ENCODE data around the gene AP4M1. TPM values are rescaled to one million over a fixed set of nuclear protein-coding genes. Genes with fewer than 3 reads are reported as not detected.

The AP4M1 gene
- total RNA-seq, 2 donors from 2014 or later: 12.2 to 12.4 TPM

- no peaks in the 10 kb centered on the region for H3K36me3 ChIP-seq
- H3K4me3 ChIP-seq: peak within 1 kb of the TSS; percentile 75
- no peaks in the 10 kb centered on the region for H3K27me3 ChIP-seq
- H3K4me1 ChIP-seq: peaks cover 0 to 19% of the 10 kb centered on the region in 2 donors
- peak within 1 kb of the TSS; percentile 88 for H3K27ac ChIP-seq
- no peak for TF ChIP-seq CTCF (IDR thresholded peaks at IDR 0.05)
- no peaks in the 10 kb centered on the region for H3K9me3 ChIP-seq
- peak; percentile 95 for DNase-seq (ENCODE audit: low spot score)
These were observed 17.9 kb downstream of the AP4M1 start, which contains the start of the genes CNPY4 and TAF6 for GRCh38 chr7:100119072-100119969. CNPY4 (plus strand) TSS chr7:100119634; CDS start chr7:100119745, 111 bp downstream. TAF6 (minus strand) TSS chr7:100119358; CDS start chr7:100114209, 5,149 bp downstream.

- H3K27me3 ChIP-seq: no peaks in the 10 kb centered on the region
- peak overlapping the region; percentile 88 for H3K27ac ChIP-seq
- TF ChIP-seq CTCF (IDR thresholded peaks at IDR 0.05): no peak
- peak overlapping the region; percentile 75 for H3K4me3 ChIP-seq
- H3K4me1 ChIP-seq: peaks cover 0 to 24% of the 10 kb centered on the region in 2 donors
- peak; percentile 80 for DNase-seq (ENCODE audit: low spot score)
- no peaks in the 10 kb centered on the region for H3K36me3 ChIP-seq
- H3K9me3 ChIP-seq: no peaks in the 10 kb centered on the region
These were observed 18.7 kb downstream of the AP4M1 start for GRCh38 chr7:100119970-100120732.

- Histone ChIP-seq H3K9me3 (no peaks in the 10 kb centered on the region), H3K4me1 (peaks cover 0 to 29% of the 10 kb centered on the region in 2 donors), H3K36me3 (no peaks in the 10 kb centered on the region), H3K27me3 (no peaks in the 10 kb centered on the region), H3K27ac (no peak overlapping the region), H3K4me3 (peak overlapping the region in 1 of 2 donors; percentile 75)
- no peak for TF ChIP-seq CTCF (IDR thresholded peaks at IDR 0.05)
- DNase-seq (ENCODE audit: low spot score): no peak
These were observed 19.2 kb downstream of the AP4M1 start for GRCh38 chr7:100120733-100121036.

- TF ChIP-seq CTCF (IDR thresholded peaks at IDR 0.05): no peak
- Histone ChIP-seq H3K36me3 (no peaks in the 10 kb centered on the region), H3K4me1 (peaks cover 0 to 37% of the 10 kb centered on the region in 2 donors)
These were observed 20.6 kb downstream of the AP4M1 start for GRCh38 chr7:100122067-100122466.

GRCh38 chr7:100122568-100122967 lies 21.1 kb downstream of the AP4M1 start:
- no peaks in the 10 kb centered on the region for H3K9me3 ChIP-seq
- no peaks in the 10 kb centered on the region for H3K36me3 ChIP-seq
- no peaks in the 10 kb centered on the region for H3K27me3 ChIP-seq
- no peak overlapping the region for H3K27ac ChIP-seq
- H3K4me3 ChIP-seq: no peak overlapping the region
- peaks cover 0 to 37% of the 10 kb centered on the region in 2 donors for H3K4me1 ChIP-seq
- DNase-seq (ENCODE audit: low spot score): no peak
- no peak for TF ChIP-seq CTCF (IDR thresholded peaks at IDR 0.05)

More at GRCh38 chr7:100122067-100122466, 20.6 kb downstream of the AP4M1 start:
- H3K4me3 ChIP-seq: no peak overlapping the region
- H3K9me3 ChIP-seq: no peaks in the 10 kb centered on the region
- no peak for DNase-seq (ENCODE audit: low spot score)
- H3K27me3 ChIP-seq: no peaks in the 10 kb centered on the region
- H3K27ac ChIP-seq: no peak overlapping the region
